Anterior cingulate cortex (tissue), 58 donors: ENCODE measurements around the gene WDR59.
"Not testable (repeated sequence)": the region's sequence is repeated elsewhere in the genome, so short reads cannot be mapped to it uniquely, and the experiment has no call there.

ENCODE experiments used
- DNase-seq, 58 donors: peaks; one replicate each; lab custom pipeline; 2025; lab: John Stamatoyannopoulos, UW

WDR59 gene

DNA sequence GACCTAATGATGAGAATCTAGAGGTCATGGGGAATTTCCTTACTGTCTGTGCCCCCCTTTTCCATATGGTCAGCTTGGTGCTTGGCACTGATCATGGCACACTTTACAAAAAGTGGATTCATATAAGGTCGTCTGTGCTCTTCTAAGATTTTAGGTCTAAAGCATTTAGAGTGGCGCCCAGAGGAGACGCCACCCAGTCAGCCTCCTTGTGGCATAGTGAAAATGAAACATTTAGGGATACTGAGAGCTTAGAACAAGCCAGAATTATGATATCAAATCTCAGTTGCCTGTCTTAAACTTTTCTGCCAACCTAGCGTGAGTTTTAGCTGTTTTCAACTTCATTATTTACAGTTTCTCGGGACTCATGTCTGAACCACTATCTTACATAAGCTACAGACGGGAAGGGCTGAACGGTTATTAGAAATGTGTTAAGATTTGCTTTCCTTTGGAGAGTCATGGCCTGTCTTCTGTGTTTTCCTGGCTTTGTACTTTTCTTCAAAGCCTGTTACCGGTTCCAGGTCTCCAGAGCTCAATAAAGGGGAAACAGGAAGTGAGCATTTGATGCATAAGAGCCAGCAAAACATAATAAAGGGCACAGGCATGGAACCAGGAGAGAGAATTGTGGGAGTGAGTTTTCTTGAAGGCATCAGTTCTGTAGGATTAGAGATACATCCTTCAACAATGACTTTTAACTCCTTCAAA is 27.6 kb upstream of the WDR59 start:
- DNase-seq: no peak

DNA sequence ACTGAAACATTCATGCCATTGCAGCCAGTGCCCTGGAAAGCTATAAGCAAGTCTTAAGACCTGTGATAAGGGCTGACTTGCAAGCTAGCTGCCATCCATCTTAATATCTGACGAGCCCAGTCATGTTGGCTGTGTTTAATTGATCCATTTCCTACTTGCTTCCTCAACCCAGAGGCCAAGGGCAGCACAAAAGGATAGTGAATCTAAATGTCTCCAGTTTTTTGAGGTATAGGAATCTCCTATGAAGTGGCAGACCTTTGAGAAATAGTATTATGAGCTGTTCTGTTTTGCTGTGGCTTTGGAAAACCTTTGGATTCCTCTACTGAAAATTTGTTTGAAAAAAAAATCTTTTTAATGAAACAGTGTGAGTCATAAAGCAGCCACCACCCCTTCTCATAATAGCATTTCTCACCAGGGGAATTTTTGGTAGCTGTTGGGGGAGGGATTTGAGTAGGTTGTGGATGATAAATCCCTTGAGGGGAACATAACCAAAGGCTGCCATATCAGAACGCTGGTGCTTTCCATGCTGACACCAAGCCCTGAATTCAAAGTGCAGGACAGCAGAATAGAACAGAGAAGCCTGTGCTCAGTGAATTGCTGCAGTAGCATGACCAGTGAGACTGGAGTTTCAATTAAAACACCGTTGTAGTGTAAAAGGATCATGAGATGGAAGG is 26.8 kb upstream of the WDR59 start:
- DNase-seq: peak in 9 of 58 donors; percentile 5 to 49 (median 15)

DNA sequence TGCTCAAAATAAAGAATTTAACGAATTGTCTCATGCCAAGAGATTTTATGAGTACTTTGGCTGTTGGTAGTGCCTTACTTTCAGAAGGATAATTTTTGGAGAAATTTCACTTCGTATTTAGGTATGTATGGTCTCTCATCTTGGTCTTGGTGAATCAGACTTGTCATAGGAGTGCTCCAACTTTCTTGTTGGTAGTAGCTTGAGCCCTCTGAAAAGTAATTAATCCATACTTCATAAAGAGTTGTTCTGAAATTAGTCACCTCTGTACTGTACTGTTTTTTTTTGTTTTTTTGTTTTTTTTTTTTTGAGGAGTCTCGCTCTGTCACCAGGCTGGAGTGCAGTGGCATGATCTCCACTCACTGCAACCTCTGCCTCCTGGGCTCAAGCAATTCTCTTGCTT is 25.5 kb upstream of the WDR59 start:
- DNase-seq: no peak

DNA sequence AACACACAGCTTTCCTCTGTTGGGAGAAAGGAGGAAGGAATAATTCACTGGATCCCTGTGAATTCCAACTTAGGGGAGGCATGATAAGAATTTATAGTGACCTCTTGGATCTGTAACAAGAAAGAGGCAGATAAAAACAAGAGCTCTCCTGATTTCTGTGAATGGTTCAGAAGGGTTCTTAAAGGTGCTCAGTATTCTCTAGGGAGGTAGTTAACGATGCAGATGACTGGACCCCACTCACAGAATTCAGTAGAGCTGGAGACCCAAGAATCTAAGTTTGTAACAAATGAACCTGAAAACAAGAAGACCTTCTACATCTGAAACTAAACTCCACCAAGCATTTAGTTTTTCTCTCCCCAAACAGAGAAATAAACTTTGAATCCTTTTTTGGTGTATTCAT is 22.5 kb upstream of the WDR59 start:
- DNase-seq: no peak

DNA sequence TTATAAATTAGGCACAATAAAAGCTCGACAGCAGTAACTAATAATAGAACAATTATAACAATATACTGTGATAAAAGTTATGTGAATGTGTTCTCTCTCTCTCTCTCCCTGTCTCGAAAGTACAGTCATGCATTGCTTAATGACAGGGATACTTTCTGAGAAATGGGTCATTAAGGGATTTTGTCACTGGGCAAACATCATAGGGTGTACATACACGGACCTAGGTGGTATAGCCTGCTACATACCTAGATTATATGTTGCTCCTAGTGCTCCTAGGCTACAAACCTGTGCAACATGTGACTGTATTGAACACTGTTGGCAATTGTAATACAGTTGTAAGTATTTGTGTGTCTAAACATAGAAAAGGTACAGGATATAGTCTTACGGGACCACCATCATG is 20.8 kb upstream of the WDR59 start:
- no peak for DNase-seq

DNA sequence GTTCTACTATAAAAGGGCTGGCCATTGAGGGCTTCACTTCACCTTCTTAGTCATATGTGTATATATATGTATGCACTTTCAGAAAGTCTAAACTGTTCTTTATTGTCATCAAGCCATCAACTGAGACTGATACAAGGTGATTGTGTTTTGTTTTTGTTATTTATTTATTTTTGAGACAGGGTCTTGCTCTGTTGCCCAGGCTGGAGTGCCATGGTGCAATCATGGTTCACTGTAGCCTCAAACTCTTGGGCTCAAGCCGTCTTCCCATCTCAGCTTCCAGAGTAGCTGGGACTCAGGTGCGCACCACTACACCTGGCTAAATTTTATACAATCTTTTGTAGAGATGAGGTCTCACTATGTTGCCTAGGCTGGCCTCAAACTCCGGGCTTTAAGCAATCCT is 19.5 kb upstream of the WDR59 start:
- no peak for DNase-seq

DNA sequence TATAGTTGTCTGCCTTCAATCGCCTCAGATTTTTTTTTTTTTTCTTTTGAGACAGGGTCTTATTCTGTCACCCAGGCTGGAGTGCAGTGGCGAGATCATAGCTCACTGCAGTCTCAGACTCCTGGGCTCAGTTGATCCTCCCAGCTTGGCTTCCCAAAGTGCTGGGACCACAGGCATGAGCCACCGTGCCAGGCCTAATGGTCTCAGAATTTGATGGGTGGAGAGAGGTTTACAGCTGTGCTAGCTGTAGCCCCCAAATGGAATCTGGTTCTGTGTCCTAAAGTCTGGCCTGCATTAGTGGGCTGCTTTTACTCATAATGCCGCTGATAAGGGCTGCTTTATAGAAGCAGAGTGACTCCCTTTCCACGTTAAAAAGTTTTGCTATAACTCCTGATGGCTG is 19.0 kb upstream of the WDR59 start:
- no peak for DNase-seq

DNA sequence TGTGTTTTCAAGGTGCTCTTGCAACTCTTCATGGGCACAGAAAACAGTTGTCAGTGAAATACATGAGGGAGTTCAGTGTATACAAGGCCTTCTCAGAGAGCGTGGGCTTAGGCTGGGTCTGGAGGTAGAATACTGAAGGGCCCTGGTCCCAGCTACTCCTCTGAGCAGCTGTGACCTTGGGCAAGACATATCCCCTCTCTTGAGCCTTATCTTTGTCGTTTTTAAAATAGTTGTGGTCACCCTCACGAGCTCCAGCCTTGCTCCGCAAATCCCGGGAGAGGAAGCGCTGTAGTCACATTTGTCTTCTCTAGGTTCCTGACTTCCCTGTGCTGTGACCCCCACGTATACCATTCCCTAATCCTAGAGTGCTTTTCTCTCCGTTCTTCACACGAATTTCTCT is 17.6 kb upstream of the WDR59 start:
- DNase-seq: no peak

DNA sequence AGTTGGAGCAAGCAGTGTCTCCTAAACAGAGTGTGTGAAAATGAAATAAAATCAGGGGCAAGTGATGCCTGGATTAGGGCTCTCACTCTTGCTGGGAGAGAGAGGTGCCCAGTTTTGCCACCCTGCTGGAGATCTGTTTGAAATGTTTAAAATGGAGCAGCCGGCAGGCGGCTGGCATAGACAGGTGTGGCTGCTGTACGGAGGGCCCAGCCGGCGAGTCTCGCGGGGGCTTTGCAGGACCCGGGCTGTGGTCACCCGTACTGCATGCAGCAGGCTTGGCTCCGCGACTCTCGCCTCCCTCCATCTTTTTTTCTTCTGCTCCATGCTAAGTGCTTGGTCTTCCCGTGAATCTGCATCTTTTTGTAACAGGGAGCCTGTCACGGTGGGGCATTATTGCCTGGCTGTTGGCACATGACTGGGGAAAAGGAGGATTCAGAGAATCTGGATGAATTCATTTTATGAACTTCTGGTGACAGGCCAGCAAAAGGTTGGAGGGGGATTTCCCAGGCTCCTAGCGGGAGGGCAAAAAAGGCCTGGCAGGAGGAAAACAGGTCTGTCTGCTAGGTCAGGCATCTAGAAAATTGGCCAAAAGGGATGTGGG is 15.7 kb upstream of the WDR59 start:
- peak in 23 of 58 donors; percentile 5 to 76 (median 35) for DNase-seq

DNA sequence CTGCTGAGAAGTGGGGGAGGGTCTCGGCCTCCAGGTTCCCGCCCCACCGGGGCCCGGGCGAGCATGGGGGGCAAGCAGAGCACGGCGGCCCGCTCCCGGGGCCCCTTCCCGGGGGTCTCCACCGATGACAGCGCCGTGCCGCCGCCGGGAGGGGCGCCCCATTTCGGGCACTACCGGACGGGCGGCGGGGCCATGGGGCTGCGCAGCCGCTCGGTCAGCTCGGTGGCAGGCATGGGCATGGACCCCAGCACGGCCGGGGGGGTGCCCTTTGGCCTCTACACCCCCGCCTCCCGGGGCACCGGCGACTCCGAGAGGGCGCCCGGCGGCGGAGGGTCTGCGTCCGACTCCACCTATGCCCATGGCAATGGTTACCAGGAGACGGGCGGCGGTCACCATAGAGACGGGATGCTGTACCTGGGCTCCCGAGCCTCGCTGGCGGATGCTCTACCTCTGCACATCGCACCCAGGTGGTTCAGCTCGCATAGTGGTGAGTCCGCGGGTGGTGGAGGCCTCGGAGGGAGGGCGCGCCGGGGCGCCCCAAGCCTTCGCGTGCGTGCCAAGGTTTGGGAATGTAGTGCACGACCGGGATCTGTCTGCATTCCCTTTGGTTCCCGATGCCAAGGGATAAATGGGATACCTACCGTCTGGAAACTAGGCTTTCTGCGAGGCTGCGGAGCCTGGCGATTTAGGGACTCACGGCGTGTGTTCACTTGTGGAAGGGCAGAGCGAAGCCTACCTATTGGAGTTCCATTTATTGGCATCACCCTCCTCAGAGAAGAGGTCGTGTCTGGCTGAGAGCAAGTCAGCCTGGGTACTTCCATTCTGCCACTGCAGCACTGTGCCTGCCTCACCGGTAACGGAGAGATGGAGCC is 14.9 kb upstream of the WDR59 start:
- peak in 45 of 58 donors; percentile 4 to 76 (median 33) for DNase-seq

DNA sequence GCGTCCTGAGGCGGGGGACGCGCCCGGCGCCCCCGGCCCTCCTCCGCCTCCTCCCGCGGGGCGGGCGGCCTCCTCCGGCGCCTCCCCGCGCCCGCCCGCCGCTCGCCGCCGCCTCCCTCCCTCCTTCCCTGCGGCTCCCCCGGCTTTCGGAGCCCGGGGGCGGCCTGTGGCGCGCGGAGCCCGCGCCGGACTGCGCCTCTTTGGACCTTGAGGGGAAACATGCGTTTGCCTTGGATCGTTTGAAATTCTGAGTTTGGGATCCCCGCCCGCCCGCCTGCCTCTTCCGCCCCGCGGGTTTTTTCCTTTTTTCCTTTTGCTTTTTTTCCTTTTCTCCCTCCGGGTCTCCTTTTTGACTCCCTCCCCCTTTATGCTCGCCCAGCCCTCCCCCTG is 14.3 kb upstream of the WDR59 start:
- peak in 29 of 58 donors; percentile 8 to 71 (median 40) for DNase-seq

DNA sequence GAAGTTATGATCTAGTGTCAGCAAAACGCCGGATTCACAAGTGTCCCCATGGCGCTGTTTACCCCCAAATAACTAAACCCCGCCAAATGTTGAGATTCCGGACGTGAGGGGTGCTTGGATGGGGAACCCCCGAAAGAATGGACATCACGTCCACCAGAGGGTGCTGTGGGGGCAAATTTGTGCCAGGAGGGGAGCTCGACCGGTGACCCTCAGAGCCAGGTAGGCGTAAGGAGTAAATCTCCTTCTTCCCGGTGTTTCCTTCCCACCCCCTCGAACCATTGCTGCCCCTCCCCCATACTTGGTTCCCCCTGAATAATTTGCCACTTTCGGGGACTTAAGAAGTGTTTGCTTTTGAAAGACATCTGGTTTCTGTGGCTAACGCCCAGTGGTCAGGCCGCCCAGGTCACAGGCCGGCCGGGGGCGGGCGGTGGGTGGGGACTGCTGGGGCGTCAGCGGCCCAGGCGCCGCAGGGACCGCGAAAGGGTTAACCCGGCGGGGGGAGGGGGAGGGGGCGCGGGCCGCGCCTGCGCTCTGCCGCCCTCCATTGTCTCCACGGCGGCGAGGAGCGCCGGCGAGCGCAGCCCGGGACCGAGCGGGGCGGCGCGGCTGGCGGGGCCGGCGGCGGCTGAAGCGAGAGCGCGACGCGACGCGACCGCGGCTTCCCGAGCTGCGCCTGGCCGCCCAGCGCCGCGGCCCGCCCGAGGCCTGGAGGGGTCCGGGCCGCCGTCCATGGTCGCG is 13.7 kb upstream of the WDR59 start, which contains the start of gene ZNRF1:
TSS of gene ZNRF1 (plus strand) at position 544 of the 738 bp plus-strand sequence. CDS start 648 bp downstream, outside the sequence.
- peak in 55 of 58 donors; percentile 25 to 85 (median 69) for DNase-seq

DNA sequence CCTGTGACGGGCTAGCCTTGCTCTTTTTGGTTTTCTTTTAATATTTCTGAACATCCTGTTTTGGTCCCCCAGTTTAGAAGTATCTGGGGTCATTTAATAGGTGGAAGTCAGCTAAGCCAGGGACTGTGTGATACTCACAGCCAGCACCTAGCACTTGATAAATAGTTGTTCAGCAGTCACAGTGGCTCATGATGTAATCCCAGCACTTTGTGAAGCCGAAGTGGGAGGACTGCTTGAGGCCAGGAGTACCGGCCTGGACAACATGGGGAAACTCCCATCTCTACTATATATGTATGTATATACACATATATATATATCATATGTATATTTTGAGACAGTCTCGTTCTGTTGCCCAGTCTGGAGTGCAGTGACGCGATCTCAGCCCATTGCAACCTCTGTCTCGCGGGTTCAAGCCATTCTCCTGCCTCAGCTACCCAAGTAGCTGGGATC is 12.1 kb upstream of the WDR59 start:
- no peak for DNase-seq

DNA sequence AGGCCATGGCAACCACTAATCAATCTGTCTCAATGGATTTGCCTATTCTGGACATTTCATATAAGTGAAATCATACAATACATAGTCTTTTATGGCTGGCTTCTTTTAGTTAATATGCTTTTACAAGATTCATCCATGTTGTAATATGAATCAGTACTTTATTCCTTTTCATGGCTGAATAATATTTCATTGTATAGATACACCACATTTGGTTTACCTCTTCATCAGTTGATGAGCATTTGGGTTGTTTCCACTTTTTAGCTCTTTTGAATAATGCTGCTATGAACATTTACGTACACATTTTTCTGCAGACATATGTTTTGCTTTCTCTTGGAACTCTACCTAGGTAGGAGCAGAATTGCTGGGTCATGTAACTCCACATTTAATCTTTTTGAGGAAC is 11.1 kb upstream of the WDR59 start:
- DNase-seq: no peak

DNA sequence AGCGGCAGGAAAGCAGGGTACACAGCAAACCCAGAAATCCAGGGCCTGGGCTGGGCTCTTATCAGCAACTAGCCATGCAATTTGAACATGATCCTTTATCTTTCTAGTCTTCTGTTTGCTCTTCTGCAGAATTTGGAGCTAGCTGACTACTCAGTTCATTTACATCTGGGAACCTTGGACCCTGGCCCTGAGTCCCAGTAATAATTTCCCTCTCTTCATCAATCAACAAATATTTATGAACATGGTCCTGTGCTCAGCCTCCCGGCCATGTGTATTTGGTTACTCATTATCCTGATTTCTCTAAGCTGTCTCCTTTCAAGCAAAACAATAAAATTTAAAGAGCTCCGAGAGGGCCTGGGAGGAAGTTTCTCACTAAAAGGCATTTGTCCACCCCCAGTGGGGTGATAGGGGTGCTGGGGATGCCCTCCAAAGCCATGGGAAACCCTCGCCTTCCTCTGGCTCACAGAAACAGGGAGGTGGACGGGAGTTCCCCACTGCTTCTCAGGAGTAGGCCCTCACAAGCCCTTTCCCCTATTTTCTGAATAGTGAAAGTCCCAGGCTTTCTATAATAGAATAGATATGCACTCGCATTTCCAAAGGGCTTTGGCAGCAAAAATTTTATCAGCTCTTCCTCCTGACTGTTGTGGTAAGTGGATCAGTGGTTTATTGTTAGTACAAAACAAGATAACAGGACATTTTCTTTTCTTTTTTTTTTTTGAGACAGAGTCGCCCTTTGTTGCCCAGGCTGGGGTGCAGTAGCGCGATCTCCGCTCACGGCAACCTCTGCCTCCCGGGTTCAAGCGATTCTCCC is 6.9 kb upstream of the WDR59 start:
- no peak for DNase-seq

DNA sequence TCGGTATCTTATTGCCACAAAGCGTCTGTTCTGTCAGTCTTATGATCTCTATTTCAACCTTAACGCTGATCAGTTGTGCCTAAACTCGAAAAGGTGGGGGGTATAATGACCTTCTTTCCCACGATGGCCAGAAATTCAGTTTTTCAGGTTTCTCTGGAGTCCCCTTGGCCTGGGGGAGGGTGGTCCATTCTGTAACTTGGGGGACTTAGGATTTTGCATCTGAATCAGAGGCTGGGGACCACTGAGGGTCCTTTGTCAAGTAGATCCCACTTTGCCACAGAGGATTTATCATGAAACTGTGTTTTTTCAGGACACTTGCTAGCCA is 6.3 kb upstream of the WDR59 start:
- DNase-seq: no peak

DNA sequence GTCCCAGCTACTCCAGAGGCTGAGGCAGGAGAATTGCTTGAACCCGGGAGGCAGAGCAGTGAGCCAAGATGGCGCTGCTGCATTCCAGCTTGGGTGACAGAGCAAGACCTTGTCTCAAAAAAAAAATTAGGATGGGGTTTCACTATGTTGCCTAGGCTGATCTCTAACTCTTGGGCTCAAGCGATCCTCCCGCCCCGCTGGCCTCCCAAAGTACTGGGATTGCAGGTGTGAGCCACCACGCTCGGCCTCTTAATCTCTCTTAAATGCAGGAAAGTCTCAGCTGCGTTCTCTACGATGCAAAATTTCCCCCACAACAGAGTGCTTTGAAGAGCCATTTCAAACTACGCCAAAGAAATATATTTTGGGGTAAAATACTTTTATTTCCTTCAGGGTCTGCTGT is 5.9 kb upstream of the WDR59 start:
- DNase-seq: no peak

DNA sequence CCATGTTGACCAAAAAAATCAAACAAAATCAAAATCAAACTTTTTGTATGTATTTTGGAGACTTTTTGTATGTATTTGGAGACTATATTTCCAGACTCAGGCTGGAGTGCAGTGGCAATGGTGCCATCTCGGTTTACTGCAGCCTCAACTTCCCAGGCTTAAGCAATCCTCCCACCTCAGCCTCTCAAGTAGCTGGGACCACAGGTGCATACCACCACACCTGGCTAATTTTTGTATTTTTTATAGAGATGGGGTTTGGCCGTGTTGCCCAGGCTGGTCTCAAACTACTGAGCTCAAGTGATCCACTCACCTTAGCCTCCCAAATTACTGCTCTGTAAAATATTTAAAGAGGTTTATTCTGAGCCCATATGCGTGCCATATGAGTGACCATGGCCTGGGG is 4.9 kb upstream of the WDR59 start:
- not testable (repeated sequence) for DNase-seq

DNA sequence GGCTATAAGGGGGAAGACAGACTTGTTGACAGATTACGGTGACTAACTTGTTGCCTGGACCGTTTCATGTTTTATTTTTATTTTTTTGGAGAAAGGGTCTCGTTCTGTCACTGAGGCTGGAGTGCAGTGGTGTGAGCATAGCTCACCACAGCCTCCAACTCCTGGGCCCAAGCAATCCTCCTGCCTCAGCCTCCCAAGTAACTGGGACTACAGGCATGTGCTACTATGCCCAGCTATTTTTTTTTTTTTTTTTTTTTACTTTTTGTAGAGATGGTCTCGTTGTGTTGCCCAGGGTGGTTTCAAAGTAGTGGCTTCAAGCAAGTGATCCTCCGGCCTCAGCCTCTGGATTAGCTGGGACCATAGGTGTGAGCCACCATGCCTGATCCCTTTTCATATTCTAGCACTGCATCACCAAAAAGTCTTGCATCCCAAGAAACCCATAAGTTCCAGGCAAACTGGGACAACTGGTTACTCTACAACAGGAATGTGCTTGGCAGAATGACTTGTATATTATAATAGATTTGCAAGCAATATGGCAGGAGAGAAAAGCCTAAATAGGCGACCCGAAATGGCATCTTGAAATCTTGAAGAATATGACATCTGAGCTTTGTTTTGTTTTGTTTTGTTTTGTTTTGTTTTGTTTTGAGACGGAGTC is 2.2 kb upstream of the WDR59 start:
- DNase-seq: no peak
